NCI-H460 (cell line): ENCODE measurements around the gene NFIB. TPM values are rescaled to one million over a fixed set of nuclear protein-coding genes. Genes with fewer than 3 reads are reported as not detected.

ENCODE experiments used
- DNase-seq: peaks from one replicate; pipeline ENCODE4 v3.0.0-alpha.2; 2016; ENCODE audit warnings: low read depth; ENCODE audit errors: extremely low read depth
- total RNA-seq: library from RNA; depleted of rRNA; stranded (reverse); fragments of >200 nt; shearing (Covaris generic); gene quantifications from 2 replicates; pipeline ENCODE4 v1.2.3, GENCODE V29; 2014

The NFIB gene
- total RNA-seq, 1 experiment from 2014 or later = 20.8 TPM

DNA sequence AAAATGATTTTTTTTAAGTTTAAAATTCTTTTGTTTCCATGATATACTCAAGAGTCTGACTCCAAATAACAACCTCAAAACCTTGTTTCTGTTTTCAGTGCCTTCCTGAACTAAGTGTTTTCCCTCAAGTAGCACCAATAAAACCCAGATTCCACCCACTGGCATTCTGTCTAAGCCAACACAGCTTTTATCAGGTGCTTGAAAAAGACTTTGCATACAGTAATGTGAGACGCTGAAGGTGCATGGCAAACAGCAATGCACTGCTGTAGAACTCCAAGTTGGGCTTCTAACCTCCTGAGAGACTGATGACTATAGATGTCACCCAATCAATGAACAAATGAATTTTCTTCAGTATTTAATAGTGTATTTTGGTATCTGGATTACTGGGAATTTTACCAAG is 95.7 kb downstream of the NFIB start:
- no peak for DNase-seq

DNA sequence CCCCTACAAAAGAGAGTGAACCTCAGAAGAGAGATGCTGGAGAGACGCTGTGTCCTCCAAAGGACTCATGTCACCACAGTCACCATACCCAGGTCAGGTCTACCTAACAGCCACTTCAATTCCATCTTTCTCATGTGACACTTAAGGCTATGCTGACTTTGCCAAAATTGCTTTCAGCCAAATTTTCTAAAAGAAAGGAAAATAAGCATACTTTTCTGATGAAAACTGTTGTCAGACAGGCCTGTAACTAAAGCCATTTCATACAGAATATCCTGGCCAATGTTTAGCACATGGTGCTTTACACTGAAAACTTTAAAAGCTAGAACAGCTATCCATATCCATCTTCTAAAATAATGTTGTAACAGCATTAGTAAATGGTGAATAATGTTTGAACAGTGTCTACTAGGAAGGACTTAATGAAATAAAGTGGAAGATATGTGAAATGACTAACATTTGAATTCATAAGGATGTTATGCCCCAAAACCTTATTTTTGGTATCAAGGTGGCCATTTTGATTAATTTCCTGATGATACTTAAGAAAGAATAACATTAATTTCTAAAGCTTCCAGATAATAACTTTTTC is 97.2 kb downstream of the NFIB start:
- no peak for DNase-seq

DNA sequence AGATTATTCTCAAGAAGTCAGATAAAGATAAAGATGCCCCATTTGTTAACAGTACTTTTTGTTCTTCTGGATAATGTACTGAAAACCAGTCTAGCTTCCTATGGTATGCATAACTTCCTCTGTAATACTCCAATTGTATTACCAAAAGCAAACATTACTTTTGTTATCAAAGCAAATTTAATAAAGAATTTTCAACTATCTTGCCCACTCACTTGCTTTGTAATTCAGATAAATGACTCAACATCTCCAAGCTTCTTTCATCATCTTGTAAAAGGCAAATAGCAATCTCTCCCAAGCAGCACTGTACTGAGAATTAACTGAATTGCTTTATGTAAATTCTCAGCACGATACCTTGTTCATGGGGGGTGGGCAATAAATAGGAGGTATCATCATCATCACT is 98.3 kb downstream of the NFIB start:
- peak; percentile 6 for DNase-seq

DNA sequence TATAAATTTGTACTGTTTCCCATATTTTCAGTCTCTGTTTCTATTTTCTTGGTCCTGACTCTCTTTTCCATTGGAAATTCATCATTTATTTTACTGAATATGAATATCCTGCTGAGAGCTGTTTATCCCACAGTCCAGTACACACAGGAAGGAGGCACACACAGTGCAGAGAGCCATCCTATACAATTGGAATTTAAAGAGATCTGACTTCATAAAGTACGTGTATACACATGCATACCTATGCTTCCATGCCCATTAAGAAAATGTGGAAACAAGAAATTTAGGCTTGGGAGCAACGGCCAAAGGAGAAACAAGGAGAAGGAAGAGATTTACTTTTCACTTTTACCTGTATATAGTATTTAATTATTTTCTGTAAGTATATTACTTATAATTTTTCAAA is 99.2 kb downstream of the NFIB start:
- DNase-seq = no peak

DNA sequence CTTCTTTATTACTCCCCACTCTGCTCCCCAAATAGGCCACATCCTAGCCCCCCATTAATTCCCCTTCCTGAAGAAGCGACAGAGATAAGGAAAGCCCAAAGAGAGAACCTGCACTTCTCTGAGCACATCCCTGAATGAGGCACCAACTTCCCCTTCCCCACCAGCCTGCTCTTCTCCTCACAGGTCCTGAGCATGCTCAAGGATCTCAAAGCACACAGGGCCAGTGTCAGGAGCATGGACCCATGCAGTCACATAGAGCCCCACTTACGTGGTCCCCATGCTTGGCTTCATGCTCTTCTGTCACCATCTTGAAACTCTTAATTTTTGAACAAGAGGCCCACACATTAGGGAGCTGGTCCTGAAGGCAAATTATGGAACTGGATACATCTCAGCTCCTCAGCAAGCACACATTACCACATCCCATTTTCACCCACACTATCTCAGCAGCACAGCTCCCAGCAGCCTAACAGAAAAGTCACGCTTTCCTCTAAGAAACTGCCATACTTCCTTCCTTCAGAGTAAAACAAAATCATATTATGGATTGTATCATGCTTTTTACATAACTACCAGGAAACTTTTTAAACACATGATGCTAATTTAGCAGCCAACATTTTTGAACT is 99.8 kb downstream of the NFIB start:
- DNase-seq = no peak

DNA sequence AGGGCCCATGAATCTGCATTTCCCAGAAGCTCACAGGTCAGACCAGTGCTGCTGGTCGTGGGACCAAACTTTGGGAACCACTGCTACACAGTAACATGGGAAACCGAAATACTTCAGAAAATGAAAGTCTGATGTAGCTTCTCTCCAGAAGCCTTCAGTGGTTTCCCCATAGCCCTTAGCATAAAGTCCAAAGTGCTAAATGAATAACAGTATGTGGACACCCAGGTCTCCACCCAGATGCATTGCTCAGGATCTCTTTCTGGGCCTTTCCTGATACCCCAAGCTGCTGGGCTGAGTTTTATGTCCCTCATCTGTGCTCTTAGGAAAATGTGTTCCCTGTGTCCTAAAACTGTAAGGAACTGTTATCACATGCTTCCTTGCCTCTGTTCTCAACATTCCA is 100.4 kb downstream of the NFIB start:
- DNase-seq = no peak

DNA sequence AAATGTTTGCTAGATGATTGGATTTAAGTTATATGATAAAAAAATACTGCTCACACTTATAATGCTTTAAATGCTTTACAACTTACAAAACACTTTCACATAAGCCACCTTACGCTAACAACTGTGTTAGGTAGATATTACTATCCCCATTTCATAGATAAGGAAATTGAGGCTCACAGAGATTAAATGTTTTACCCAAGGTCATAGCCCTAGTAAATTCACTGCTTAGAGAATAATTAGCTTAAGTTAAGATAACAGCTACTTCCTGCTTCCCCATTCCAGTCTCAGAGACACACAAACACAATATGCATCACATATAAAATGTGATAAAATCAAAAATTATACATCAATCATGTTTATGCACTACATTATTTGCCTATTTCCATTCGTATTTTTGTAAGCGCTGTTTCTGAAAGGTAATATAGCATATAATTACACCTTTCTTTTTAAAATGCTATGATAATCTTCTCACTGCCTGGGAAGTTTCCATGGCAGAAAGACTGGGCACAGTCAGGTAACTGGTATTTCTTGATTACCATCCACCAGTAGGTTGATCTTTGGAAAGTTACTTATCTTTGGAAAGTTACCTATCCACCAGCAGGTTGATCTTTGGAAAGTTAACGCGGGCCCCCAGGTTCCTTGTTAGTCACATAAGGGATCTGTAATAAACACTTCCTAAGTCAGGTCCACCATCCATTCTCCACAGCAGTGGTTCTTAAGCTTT is 101.1 kb downstream of the NFIB start:
- DNase-seq = no peak

DNA sequence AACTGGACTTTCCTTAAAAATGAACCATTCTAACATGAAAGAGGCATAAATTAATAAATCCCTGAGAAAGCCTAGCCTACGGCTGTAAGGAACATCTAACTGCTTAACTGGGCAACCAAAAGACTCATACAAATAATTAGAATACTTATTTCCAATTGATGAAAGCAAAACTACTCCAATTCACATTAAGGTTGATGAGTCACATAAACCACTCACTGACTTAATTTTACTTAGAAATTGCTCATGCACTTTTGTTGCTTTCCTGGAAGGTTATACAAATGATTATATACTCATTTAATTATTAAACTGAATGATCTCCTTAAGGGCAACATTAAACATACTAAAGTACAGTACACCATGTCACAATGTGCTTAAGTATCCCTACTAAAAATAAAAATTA is 101.9 kb downstream of the NFIB start:
- DNase-seq = no peak

DNA sequence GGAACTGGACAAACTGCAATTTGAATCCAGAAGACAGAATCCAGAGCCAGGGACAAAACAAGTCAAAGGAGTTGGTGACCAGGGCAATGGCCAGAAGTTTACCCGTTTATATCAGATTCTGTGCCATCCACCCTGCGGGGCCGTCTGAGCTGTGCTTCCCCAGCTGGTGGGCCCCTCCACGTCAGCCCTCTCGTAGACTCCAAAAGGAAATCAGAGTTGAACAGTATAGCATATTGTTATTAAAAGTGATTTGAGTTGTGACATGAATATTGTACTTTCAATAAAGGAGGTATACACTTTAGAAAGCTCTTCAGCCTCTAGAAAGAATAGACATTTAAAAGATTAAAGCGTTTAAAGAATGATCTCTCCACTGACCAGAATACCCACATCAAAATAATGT is 102.4 kb downstream of the NFIB start:
- no peak for DNase-seq

DNA sequence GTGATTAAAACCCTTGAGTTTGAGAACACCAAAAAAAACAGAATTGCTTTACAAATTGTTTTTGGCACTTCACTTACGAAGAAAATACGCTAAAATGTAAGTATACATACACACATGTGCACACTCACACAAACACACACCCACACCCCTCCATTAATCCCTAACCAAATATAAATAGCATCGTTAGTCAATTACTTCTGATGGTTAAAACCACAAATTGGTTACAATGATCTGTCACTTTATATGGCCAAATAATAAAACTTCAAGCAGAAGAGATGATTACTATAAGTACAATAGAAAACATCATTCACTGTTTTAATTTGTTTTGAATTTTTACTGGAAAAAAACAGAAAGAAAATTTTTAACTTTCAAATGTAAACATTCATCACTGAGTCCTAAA is 103.5 kb downstream of the NFIB start:
- no peak for DNase-seq

DNA sequence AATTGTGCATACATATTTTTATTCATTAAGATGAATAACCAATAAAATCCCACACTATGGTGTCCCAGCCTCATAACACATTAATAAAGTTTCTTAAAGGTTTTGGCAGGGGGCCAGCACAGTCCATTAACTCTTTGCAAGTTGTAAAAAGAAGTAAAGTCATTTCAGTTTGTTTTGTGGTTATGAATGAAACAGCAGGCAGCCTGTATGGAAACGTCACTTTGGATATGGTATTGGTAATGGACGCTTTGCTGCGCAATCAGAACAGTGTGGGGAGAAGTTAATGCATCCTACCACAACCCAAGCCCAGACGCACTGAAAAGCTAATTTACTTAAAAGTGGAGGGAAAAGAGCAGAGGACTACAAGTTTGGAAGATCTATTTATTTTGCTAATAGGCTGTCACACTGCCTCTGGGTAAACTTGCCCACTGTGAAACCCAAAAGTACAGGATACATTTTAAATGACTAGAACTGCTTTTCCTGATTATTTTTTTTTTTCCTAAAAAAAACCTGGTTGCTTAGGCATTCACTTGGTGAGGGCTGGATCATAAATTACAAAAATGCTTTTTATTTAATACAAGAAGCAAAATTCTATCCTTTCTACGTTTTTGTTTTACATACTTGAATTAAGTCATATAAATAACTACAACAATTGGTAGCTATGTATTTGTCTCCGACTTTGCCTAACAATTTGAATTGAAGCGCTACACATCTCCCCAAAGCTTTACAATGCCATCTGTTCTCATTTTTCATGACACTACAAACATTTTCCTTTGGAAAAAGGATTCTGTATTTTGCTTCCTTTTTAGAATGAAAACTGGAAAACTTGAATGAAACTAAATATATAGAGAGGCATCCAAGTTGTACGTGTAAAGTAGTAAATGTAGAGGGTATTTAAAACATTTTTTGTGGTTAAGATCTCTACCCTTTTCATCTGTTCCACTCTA is 104.3 kb downstream of the NFIB start:
- DNase-seq = no peak

DNA sequence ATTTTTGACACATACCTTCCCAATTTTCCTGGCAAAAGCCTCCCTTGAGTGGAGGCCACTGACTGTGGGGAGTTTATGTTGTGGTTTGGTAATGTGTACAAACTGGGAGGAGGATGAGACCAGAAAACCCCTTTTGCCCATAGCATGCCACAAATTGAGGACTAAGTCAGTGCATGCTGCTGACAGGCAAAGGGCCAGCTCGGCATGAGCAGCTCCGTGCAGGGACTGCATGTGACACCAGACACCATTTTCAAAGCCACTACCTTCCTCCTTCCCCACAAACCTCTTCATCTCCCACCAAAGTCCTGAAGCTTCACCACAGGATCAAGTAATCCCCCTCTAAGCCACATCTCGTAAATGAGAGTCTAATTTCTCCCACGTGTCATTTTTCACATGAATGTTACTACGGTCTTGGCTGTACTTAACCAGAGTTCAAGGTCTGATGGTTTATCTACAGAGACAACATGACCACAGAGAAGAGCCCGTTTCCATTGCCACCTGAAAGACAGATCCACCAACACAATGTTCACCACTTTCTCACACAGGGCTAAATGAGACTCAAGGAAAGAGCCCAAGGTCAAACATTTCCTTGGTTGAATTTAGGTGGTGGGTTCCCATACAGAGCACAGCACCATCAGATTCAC is 106.5 kb downstream of the NFIB start:
- DNase-seq = no peak

DNA sequence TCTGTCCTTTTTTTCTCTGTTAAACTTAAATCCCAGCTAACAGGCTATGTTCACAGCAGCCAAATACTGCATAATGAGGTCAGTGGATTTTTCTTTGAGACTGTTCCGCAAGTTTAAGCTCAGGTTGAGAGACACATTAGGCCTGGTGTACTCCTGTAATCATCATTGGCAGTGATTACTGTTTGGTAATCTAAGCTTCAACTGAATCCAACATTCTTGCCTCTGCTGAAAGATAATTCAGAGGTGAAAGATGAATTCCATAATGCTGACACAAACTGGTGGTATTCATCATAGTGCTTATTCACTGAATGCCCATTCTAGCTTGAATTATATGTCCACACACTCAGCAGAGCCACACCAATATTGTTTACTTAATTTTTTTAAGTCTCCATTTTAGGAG is 108.5 kb downstream of the NFIB start:
- no peak for DNase-seq

DNA sequence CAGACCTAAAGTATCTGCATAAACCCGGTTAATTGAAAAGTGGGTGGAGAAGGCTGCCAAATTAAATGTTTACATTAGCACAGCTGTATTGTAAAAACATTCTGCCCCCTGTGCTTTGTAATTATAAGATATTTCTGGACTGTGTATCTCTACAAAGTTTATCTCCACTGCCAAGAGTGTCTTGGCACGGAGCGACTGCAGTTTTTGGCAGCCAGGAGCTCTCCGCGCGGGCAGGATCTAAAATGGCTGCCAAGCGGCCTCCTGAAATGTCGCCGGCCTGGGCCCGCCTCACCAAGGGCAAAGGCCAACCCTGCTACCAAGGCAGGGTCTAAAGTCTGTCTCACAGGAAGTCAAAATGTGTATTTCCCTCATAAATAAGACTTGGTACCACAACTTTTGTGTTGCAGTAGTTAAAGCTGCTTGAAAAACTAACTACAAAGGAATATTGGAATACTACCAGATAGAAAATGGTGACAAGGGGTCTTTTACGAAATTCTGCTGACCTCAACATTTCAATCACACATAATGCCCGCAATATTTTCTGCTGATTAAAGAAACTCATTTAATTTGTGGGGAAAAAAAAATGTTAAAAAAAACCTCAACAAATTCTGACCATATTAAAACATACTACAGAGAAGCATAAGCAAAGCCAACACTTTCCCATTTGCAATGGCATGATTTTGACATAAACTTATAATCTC is 110.4 kb downstream of the NFIB start:
- DNase-seq = no peak

DNA sequence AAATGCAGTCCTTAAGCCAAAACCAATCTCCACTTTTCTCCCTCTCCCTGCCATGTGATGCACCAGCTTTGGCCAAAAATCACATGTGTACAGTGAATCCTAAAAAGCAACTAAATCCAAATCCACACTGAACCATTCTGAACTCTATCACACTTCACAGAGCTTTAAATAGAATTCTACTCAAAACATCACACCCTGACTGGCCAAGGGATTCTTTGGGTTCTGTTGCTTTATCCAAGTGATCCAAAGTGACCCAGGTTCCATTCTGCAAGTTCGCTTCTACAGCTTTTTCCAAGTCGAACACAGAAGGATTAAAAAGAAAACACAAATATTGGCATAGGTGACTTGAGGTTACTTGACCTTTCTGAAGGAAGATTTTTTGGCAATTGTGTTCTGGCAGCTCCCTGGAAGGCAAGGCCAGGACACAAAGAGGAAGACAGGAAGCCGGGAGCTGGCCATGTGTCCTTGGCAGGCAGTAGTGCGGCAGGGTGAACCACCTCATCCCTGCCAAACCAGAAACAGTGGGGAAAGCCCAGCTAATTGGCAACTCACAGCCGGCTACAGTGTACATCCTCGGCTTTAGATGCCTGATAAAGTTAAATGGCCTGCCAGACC is 115.0 kb downstream of the NFIB start:
- DNase-seq = no peak

DNA sequence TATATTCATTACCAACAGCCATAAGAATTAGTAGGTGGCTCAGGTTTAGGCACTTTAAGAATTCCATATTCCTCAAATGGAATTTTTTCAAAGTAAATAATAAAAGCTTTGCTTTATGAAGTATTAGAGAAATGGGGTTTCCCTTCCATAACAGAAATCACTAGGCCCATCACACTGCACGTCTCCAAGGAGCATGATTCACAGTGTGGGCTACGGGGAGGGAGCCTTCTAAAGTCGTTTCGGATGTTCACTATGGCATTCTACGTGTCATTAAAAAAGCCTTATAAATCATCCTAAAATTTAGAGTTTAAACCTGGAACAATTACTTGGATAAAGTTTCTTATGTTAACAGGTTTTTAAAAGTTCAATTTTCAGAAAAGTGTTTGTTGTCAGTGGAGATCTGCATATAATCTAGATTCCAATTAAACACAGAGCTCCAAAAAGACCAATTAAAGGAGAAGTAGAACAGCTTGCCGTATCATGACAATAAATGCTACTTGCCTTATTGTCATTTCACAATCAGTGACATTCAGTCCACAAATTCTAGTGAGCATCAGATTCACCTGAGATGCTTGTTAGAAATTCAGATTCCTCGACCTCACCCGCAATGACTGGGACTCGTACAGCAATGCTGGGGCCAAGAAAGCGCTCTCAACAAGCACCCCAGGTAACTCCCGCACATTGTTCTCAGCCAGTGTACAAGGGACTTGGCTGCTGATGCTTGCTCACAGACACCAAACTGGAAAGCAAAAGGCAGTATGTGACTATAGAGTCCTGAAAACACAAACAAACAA is 115.7 kb downstream of the NFIB start:
- DNase-seq = no peak

DNA sequence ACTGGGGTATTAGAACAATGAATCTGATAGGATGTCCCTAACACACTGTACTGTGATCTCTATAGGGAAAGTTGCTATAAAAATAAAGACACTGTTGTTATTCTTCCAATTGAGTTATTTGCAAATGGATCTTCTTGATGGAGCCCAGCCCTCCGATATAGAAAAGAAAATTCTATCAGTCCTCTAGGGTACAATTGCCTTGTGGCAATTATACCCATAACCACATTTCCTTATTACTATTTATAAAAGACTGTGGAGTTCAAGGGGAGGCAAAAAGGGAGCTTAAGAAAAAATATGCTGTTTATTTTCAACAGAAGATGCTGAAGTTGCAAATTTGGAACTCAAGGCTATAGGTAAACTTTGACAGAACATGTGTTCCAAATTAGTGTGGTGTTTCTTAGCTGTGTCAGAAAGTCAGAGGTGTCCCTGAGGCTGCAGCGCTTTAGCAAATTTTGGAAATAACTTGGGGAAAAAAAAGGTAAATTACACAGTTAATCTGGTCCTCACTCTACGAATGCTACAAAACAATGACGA is 116.5 kb downstream of the NFIB start:
- DNase-seq = no peak

DNA sequence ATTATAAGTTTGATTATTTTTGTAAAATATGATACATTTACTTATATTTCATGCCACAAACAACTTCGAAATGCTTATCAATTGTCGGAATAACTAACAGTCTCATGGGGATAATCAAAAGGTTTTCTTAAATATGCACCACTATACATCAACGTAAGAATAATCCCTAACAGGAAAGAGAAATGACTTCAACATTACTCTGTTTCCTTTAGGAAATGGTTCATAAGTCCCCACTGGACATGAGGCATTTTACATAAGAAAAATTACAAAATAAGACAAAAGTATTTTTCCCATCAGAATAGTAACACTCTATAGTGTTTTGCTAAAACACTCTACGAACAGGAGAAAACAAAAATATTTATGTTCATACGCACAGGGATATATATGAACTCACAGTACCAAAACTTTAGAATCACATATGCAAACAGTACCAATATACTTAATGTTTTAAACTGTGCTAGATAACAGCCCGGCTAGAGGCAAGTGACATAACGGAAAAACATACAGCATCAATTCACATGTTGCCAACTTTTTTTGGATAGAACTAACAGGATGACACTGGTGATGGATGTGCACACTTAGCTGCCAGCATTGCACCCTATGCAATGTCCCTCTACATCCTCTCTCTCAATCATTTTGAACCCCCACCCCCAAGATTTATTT is 120.5 kb downstream of the NFIB start:
- DNase-seq = no peak
